GM21528 (cell line): ENCODE data around the gene IL1RAPL2.
A peak's percentile ranks its signal among the peaks of the same experiment; 100 is the strongest.
"Not testable (repeated sequence)": the region's sequence is repeated elsewhere in the genome, so short reads cannot be mapped to it uniquely, and the experiment has no call there.

Source experiments
- ATAC-seq: cut with Tn5 transposase; IDR thresholded peaks from one replicate; pipeline ENCODE4 v1.9.1; 2021; ENCODE audit warnings: mild to moderate bottlenecking, moderate library complexity; ENCODE audit not compliant: unreplicated experiment, low FRiP score

IL1RAPL2 gene

DNA sequence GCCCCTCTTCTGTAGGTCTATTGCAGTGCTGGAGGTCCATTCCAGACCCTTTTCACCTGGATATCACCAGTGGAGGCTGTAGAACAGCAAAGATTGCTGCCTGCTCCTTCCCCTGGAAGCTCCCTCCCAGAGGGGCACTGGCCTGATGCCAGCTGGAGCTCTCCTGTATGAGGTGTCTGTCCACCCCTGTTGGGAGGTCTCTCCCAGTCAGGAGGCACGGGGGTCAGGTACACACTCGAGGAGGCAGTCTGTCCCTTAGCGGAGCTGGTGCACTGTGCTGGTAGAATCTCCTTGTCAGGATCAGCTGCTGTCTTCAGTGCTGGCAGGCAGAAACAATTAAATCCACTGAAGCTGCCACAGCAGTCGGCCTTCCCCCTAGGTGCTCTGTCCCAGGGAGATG is 276.6 kb downstream of the IL1RAPL2 start:
- ATAC-seq = no peak

DNA sequence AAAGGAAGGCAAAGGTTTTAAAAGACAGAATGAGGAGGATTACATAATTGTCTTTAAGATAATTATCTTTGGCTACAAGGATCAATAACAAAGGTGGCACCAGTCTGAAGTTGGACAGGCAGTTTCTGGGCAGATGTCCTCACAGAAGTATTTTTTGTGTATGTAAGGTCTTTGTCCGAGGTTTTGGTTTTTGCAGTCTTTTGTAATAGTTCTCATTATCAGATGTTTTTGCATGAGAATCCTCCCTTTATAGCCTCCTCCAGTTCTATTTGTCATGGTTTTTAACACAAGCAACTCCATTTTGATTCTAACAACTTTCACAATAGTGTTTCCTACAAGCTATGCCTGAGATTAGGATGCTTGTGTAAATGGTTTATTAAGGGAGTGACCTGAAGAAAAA is 286.2 kb downstream of the IL1RAPL2 start:
- ATAC-seq = no peak

DNA sequence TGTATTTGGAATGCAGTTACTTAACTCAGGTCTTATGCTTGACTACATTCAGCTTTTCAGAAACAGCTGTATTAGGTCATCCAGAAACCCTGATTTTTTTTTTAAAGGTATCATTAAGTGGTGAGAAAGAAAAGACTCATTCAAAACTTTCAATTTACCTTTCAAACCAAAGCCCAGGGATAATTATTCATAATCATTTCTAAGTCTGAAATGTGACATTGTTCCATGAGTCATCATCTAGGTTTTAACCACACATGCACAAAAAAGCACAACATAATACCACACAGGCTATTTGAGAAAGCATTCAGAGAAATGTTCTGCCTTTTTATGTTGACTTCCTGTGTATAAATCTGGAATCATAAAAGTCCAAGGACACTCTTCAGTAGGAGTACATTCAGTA is 288.2 kb downstream of the IL1RAPL2 start:
- no peak for ATAC-seq

DNA sequence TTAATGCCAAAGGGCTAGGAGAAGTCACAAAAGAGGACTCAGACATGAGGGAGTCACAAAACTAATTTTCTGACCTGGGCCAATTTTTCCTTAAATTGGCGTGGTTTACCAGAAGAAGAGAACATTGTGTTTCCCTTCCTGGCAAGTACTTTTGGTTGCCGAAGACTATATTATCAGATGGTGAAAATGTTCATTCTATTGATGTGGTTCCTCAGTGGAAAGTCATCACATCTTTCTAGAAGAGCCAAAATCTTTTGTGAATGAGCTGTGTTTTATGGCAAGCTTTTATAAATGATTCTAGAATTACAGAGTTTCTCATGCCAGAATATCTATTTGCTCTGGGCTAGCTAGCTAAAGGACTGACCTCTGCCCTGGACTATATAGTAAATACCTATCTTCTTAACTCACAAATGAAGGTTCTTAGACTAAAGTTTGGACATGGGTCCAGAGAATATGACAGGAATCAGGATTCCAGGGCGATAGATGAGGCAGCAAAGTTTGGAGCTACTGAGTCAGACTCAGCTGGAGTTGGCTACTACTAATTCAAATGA is 288.9 kb downstream of the IL1RAPL2 start:
- no peak for ATAC-seq

DNA sequence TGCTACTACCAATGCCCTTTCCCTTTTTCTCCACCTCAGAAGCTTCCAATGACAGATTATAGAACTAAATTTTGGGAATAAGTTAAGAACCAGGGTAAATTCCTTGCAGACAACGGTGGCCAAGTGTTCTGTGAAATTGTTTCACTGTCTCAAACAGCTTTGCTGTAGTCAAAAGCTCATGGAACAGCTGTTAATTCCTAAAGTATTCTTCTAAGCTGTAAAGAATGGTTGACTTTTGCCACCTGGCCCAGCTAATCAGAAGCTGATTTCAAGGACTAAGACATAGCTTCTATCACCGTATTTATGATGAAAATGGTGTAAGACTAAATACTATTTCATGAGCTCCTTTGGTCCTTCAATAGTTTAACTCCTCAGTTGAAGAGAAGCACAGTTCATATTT is 297.5 kb downstream of the IL1RAPL2 start:
- no peak for ATAC-seq

DNA sequence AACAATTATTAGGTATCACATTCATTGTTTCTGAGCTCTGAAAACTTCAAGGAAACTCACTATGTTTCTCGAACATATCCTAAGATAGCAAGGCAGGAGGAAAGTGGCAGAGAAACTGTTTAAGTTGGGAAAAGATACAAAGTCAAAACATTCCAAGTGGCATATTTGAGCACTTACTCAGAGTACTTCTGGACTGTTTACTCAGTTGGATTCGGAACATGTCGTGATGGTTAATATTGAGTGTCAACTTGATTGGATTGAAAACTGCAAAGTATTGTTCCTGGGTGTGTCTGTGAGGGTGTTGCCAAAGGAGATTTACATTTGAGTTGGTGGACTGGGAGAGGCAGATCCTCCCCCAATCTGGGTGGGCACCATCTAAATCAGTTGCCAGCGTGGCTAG is 298.3 kb downstream of the IL1RAPL2 start:
- no peak for ATAC-seq

DNA sequence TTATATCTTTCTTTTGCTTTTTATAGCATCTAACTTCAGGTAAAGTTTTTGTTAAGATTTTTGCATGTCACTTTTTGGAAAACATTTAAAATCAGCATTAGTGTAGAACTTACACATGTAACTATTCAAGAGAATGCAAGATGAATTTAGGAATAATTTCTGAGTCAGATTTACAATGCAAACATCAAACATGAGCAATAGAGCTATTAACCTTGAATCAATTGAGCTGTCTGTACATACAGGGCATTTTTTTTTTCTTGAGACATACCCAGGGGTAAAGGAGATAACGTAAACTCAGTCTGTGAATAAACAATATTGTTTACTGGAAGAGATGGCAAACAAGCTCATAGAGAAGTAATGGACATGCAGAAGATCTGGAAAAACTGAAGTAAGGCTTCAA is 311.5 kb downstream of the IL1RAPL2 start:
- no peak for ATAC-seq

DNA sequence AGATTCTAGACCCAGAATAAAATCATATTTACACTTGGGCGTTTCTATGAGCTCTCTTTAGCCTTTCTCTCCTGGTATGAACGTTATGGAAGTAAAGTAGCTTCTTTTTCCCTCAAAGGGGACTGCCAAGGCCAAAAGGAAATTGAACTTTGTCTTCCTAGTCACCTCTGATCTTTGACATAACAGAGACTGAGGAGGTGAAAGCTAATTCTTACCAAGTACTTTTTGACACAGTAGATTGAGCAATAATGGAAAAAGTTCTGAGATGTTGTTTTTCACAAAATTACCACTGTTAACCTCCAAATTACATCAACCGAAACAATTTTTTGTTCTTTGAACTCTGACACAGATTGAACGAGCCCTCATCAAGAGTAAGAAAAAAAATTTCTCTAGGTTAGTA is 336.1 kb downstream of the IL1RAPL2 start:
- no peak for ATAC-seq

DNA sequence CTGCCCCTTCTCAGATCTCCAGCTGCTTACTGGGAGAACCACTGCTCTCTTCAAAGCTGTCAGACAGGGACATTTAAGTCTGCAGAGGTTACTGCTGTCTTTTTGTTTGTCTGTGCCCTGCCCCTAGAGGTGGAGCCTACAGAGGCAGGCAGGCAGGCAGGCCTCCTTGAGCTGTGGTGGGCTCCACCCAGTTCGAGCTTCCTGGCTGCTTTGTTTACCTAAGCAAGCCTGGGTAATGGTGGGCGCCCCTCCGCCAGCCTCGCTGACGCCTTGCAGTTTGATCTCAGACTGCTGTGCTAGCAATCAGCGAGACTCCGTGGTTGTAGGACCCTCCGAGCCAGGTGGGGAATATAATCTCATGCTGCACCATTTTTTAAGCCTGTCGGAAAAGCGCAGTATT is 343.7 kb downstream of the IL1RAPL2 start:
- not testable (repeated sequence) for ATAC-seq

DNA sequence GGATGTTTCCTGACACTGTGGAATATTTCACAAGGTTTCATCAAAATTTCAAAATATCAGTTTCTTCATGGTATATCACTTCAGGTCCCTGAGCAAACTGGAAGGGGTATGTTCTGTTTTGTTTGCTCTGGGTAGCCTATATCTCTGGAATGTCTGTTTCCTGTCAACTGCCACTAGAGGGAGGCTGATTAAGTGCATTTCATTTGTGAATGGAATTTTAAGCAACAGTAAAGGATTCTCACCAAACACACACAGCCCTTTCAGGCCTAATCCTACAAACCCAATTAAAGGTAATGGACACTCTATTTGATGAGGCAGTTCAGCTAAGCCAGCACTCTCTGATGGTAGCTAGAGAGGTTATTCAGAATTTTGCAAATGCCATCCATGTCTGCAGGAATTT is 347.3 kb downstream of the IL1RAPL2 start:
- no peak for ATAC-seq

DNA sequence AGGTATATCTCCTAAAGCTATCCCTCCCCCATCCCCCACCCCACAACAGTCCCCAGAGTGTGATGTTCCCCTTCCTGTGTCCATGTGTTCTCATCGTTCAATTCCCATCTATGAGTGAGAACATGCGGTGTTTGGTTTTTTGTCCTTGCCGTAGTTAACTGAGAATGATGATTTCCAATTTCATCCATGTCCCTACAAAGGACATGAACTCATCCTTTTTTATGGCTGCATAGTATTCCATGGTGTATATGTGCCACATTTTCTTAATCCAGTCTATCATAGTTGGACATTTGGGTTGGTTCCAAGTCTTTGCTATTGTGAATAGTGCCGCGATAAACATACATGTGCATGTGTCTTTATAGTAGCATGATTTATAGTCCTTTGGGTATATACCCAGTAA is 348.7 kb downstream of the IL1RAPL2 start:
- ATAC-seq = not testable (repeated sequence)

DNA sequence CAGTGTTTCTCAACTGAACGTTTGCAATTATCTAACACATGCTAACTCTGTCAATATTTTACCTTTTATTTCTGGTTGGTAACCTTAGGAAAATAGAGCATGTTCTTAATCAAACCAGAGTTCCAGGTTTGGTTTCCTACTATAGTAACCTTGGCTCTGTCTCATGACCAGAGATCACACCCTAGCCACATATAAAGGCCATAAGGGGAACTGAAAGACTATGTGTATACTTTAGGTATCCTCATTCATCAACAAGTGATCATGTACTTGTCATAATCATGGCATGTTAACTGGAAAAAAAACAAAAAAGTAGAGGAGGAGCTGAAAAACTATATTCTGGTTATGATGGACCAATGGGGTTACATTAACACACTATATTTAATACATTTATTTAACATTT is 352.1 kb downstream of the IL1RAPL2 start:
- no peak for ATAC-seq

DNA sequence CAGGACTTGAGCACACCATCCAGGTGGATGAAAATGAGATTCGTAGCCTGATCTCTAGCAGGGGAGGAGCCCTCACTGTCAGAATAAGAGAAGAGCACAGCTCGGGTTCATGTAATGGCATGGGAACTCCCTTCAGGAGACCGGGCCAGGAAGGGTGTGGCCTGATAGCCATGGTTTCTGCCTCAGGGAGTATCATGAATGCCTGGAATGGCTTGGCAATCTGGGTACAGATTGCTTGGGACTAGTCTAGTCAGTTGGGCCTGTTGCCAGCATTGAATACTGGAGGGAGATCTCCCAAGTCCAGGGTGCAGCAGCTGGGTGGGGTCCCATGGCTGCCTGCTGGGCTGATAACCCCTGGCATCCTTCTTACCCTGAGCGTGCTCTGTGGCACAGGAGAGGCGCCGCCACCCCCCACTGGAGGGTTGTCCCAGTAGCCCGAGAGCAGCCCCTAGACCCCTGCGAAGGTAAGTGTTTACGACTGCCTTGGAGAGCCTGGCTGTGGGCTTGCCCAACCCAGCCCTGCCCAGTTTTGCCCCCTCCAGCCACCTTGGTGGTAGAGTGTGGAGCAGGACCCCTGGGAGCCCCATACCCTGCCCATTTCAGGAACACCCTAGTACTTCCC is 355.7 kb downstream of the IL1RAPL2 start:
- peak; percentile 23 for ATAC-seq

DNA sequence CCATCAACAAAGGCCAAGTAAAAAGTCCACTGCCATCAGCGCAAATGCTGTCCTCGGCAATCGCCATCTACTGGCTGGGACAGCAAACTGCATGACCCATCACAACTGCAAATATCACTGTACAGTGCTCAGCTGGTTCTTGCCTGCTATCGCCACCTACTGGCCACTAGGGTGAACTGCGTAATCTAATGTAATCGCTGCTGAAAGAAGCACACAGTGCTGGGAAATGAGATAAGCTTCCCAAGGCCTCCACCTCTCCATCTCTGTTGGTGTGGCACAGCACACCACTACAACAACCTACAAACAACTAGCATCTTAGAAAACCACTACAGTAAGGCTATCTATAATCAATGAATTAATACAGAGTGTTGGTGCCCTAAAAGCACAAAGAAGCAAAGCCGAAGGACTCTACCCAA is 356.2 kb downstream of the IL1RAPL2 start:
- peak; percentile 98 for ATAC-seq

DNA sequence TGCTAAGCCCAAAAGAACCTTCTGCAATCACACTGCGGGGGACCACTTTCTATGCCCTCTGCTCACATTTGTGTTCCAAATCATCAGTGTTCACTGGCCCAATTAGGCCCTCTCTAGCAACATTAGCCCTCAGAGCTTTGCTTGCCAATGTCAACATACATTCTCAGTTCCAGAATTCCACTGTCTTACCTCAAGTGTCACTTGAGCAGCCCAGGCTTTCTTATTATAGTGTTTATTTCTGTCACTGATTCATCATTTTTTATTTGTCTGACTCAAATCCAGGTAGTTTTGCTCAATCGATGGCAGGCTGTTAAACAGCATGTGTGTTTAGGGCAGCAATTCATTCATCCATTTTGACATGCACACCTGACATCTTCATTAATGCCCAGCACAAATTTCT is 363.3 kb downstream of the IL1RAPL2 start:
- no peak for ATAC-seq

DNA sequence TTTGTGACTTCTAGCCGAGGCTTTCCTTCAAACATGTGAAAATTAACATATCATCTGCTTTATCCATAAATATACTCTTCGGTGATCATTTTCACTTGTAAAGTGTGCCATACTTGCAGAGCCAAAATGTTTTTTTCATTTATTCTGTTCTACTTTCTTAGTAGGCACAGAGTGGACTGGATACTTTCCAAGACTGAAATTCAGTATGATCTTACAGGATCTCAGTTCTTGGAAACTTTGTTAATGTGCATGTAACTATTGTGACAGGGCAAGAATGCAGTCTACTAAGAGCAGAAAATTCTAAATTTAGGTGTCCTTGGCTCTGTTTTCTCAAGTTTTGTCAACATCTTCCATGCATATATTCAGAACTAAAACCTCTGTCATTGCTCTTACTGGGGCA is 369.6 kb downstream of the IL1RAPL2 start:
- no peak for ATAC-seq

DNA sequence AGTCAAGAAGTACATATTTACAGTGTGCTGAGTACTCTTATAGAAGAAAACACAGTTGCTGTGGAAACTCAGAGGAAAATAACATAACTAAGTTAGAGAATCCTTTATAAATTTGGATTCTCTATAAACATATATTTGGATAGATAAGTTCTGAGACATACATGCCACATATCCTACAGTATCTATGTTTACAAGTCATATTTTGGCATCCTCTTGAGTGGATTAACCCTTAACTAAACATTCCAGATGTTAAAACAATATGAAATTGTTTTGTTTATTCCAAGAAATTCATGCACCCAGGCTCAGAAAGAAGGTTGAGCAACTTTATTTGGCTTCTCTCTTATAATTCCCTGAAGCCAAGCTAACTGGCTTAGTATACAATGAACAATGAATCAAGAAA is 387.3 kb downstream of the IL1RAPL2 start:
- ATAC-seq = no peak

DNA sequence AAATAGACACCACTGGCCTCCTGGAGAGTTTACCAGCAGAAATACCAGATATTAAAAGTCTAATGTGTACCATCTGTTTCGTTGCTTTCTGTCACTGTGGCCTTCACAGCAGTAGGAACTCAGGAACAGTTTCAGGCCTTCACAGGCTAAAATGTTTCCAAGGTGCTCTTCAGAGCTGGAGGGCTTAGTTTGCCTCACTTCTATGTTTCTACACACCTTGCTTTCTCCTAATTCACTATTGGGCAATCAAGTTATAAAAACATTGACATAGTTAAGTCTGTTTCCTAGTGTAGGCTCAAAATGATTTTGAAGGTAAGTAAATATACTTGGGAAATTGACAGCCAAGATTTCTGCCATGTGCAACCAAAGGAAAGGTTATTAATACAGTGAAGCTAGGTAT is 395.9 kb downstream of the IL1RAPL2 start:
- ATAC-seq = no peak

DNA sequence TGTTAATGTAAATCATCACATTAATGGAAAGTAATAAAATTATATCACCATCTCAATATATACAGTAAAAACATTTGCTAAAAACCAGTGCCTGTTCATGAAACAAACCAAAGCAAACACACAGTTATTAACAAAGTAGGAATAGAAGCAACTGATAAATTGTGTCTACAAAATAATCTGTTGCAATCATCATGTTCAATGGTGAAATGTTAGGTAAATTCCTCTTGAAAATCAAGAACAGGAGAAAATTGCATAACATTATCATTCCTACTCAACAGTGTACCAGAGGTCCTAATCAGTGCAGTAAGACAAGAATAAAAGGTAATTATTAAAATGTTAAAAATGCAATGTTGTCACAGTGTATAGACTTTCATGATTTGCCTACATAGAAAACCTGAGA is 402.2 kb downstream of the IL1RAPL2 start:
- ATAC-seq = no peak

DNA sequence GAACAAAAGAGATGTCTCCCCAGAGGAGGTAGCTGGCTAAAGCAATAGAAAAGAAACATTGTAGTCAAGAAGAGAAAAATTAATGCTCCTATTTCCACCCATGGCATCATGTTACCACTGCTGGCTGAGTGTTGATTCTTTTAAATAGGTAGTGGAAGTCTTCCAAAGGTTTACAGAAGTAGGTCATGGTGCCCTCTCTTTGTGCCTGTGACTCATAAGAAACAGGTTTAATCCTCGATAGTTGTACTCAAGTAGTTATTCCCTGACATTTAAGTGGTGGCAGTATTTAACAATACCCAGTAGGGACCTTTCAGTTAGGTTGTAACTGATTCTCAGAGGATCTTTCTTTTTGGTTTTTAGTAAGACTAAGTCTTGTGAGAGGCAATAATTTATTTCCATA is 406.7 kb downstream of the IL1RAPL2 start:
- ATAC-seq = no peak

DNA sequence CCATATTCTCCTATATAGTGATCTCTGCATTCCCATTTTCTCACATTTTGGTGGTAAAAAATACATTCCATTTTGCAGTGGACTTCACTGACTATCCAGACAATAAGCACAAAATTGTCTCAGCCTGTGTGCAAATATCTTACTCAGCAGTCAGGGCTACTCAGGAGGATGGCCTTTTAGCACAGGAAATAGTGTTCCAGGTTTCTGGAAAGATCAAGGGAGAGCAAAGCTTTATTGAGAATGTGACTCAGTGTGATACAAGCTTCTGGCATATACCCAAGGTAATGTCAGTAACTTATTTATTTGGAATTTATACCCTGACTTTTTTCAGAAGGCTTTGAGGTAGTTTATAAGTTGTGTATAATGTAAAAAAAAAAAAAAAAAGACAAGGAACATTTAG is 421.1 kb downstream of the IL1RAPL2 start:
- ATAC-seq = no peak

DNA sequence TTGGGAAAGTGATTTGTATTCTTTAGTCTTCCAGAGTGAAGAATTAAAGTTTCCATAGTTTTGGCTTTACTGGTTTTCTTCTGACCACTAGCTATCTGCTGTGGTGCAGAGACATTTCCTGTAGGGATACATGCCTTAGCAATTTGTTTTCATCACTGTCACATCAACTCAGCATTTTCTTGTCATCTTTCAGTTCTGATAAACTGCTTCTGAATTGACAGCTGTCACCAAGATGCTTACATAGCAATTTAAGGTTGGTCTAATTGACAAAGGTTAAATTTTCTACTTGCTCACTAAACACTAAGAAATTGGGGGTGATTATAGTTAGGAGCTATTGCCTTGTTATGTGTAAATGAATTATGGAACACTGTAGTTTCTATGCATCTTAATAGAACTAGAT is 422.0 kb downstream of the IL1RAPL2 start:
- ATAC-seq = no peak

DNA sequence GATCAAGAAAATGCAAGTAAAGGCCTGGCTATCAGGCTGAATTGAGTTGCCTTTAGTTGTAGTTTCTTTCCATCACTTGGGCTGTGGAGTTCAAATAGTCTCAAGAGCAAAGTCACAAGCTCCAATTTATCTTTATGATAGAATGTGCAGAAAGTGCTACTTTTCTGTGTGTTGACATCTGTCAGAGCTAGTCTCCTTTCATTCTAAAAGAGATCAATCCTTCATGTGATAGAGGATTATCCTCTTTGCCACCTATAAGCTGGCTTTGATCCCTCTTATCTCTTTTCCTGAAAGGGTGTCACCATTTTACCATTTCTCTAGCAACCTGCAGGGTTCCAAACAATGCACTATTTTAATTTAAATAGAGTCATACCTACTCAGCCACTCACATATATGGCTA is 429.5 kb downstream of the IL1RAPL2 start:
- no peak for ATAC-seq
